Measurements from ENCODE around the gene UBA52.

- TF ChIP-seq POLR2AphosphoS5 (IDR thresholded peaks at IDR 0.05; ENCODE audit: borderline replicate concordance, low read depth, low read length) = no peak
- no peak for TF ChIP-seq EZH2 (IDR thresholded peaks at IDR 0.05)
Measured at GRCh38 chr19:18559685-18560084, 12.0 kb upstream of the UBA52 start.
